A549 (cell line): ENCODE measurements around the gene RAB18. TPM values are rescaled to one million over a fixed set of nuclear protein-coding genes. Genes with fewer than 3 reads are reported as not detected.

ENCODE experiments used
- ATAC-seq, 2 experiments: fragments of 200-7000 bp in 1 of 2; fragments of >200 bp in 1 of 2; cut with Nextera tagmentation in 1 of 2; cut with Tn5 transposase in 1 of 2; 3 replicates each; pipeline versions ENCODE4 v1.8.0 to v1.9.1; 2018 to 2020; ENCODE audit warnings: mild to moderate bottlenecking in 1 of 2, moderate library complexity in 1 of 2
- CTCF ChIA-PET: fragments of 300-600 bp; sonication (Branson Sonifier 250); formaldehyde crosslinking; extraction: SDS; loops from one replicate; lab custom pipeline; 2021; ENCODE audit warnings: antibody characterized with exemption, inconsistent platforms; lab: Yijun Ruan, JAX
- POLR2A ChIA-PET: fragments of 350-600 bp; formaldehyde crosslinking; extraction: SDS; loops from one replicate; lab custom pipeline; 2021; ENCODE audit warnings: antibody characterized with exemption, inconsistent platforms; lab: Yijun Ruan, JAX
- DNase-seq, 2 experiments: peaks; one replicate each; pipeline versions ENCODE4 v3.0.0 to v3.0.0-alpha.2; 2011 to 2016; ENCODE audit warnings: low read depth in 1 of 2, low spot score in 1 of 2
- FAIRE-seq: peaks from 2 replicates; lab custom pipeline; 2011; peaks lifted over from hg19 to GRCh38; lab: Jason Lieb, UNC
- H3K27ac ChIP-seq, 2 experiments: fragments of >200 bp; sonication (Bioruptor Twin); formaldehyde crosslinking; 3 replicates each; pipeline ENCODE4 v1.5.1; 2016 to 2017
- H3K4me1 ChIP-seq: fragments of >200 bp; sonication (Bioruptor Twin); formaldehyde crosslinking; 3 replicates; pipeline ENCODE4 v1.6.1; 2016
- H3K4me2 ChIP-seq: fragments of >200 bp; sonication (Bioruptor Twin); formaldehyde crosslinking; 3 replicates; pipeline ENCODE4 v1.6.1; 2016
- H3K4me3 ChIP-seq: fragments of >200 bp; sonication (Bioruptor Twin); formaldehyde crosslinking; 3 replicates; pipeline ENCODE4 v1.5.1; 2016
- H3K9me3 ChIP-seq: fragments of >200 bp; sonication (Bioruptor Twin); formaldehyde crosslinking; 3 replicates; pipeline ENCODE4 v1.6.1; 2016
- CHD2 ChIP-seq: fragments of 150-350 bp; IDR thresholded peaks from 2 replicates; pipeline ENCODE4 v1.6.1; 2014; ENCODE audit warnings: low read length; ENCODE audit not compliant: partially characterized antibody
- CHD4 ChIP-seq: fragments of 200-600 bp; sonication (generic); IDR thresholded peaks from 2 replicates; pipeline ENCODE4 v1.6.1; 2016; ENCODE audit warnings: antibody characterized with exemption, mild to moderate bottlenecking, borderline replicate concordance
- FOSB ChIP-seq: fragments of 250-450 bp; sonication (Bioruptor Pico); IDR thresholded peaks from 2 replicates; pipeline ENCODE4 v1.5.0; 2020; ENCODE audit warnings: mild to moderate bottlenecking, moderate library complexity
- FOSL2 ChIP-seq, 2 experiments: fragments of 450-650 bp in 1 of 2; fragments of >200 bp in 1 of 2; sonication (Bioruptor Twin) in 1 of 2; formaldehyde crosslinking; IDR thresholded peaks; 2 replicates each; pipeline versions ENCODE4 v1.5.0 to v1.6.1; 2016 to 2020; ENCODE audit warnings: mild to moderate bottlenecking in 1 of 2, moderate library complexity in 1 of 2
- HDAC2 ChIP-seq: fragments of 200-600 bp; sonication (generic); IDR thresholded peaks from 2 replicates; pipeline ENCODE4 v1.6.1; 2016
- HEYL ChIP-seq: fragments of 250-450 bp; sonication (Bioruptor Pico); IDR thresholded peaks from 2 replicates; pipeline ENCODE4 v1.8.0; 2021; ENCODE audit warnings: mild to moderate bottlenecking, moderate library complexity
- HOXB13 ChIP-seq: fragments of 250-450 bp; sonication (Bioruptor Pico); IDR thresholded peaks from 2 replicates; pipeline ENCODE4 v1.5.0; 2020; ENCODE audit warnings: low read depth, mild to moderate bottlenecking, moderate library complexity
- HOXB5 ChIP-seq: fragments of 250-450 bp; sonication (Bioruptor Pico); IDR thresholded peaks from 2 replicates; pipeline ENCODE4 v1.5.0; 2020; ENCODE audit warnings: mild to moderate bottlenecking, moderate library complexity
- JUN ChIP-seq, 2 experiments: fragments of >200 bp; sonication (Bioruptor Twin); formaldehyde crosslinking; IDR thresholded peaks; 2 replicates in 1 of 2; 3 replicates in 1 of 2; pipeline ENCODE4 v1.6.1; 2016 to 2017
- MAFK ChIP-seq: fragments of 450-650 bp; IDR thresholded peaks from 2 replicates; pipeline ENCODE4 v1.6.1; 2014; ENCODE audit not compliant: partially characterized antibody
- MYC ChIP-seq: IDR thresholded peaks from 2 replicates; pipeline ENCODE4 v1.6.1; 2012; ENCODE audit warnings: mild to moderate bottlenecking, inconsistent platforms, low read length, improper control_type of control experiment, borderline replicate concordance
- NFE2L2 ChIP-seq: fragments of 150-350 bp; conservative IDR thresholded peaks from 2 replicates; pipeline ENCODE4 v1.6.1; 2014; ENCODE audit warnings: low read length
- NR3C1 ChIP-seq: fragments of >200 bp; sonication (Bioruptor Twin); formaldehyde crosslinking; IDR thresholded peaks from 3 replicates; pipeline ENCODE4 v1.6.1; 2017
- PHF8 ChIP-seq: fragments of 200-600 bp; sonication (generic); IDR thresholded peaks from 2 replicates; pipeline ENCODE4 v1.6.1; 2016; ENCODE audit warnings: low read depth, mild to moderate bottlenecking, antibody characterized with exemption, moderate library complexity, borderline replicate concordance
- POLR2A ChIP-seq: IDR thresholded peaks from 2 replicates; pipeline ENCODE4 v1.6.1; 2012; ENCODE audit warnings: mild to moderate bottlenecking, low read length
- POLR2AphosphoS2 ChIP-seq: conservative IDR thresholded peaks from 2 replicates; pipeline ENCODE4 v1.6.1; 2012; ENCODE audit warnings: low read length, improper control_type of control experiment, inconsistent platforms
- RCOR1 ChIP-seq: fragments of 150-350 bp; IDR thresholded peaks from 2 replicates; pipeline ENCODE4 v1.6.1; 2014; ENCODE audit warnings: antibody characterized with exemption, low read length, low read depth
- RFX5 ChIP-seq: fragments of 450-650 bp; IDR thresholded peaks from 2 replicates; pipeline ENCODE4 v1.7.1; 2014; ENCODE audit warnings: antibody characterized with exemption, mild to moderate bottlenecking, moderate library complexity
- RNF2 ChIP-seq: fragments of 200-600 bp; sonication (generic); IDR thresholded peaks from 2 replicates; pipeline ENCODE4 v1.6.1; 2016; ENCODE audit warnings: low read depth, mild to moderate bottlenecking, antibody characterized with exemption, moderate library complexity, borderline replicate concordance
- SMC3 ChIP-seq: fragments of >200 bp; sonication (Bioruptor Twin); formaldehyde crosslinking; IDR thresholded peaks from 3 replicates; pipeline ENCODE4 v1.6.1; 2018; ENCODE audit warnings: inconsistent platforms
- SREBF2 ChIP-seq: fragments of 450-650 bp; IDR thresholded peaks from 2 replicates; pipeline ENCODE4 v1.6.1; 2014; ENCODE audit warnings: mild to moderate bottlenecking, moderate library complexity
- ZFP36 ChIP-seq: fragments of 450-650 bp; IDR thresholded peaks from 2 replicates; pipeline ENCODE4 v1.6.1; 2014; ENCODE audit warnings: borderline replicate concordance; ENCODE audit not compliant: partially characterized antibody
- WGBS: methylation state at CpG from one replicate; pipeline ENCODE4 v1.1.6; 2017; ENCODE audit errors: missing lambda C conversion rate; 5-methylcytosine and 5-hydroxymethylcytosine counted together
- polyA minus RNA-seq: library from RNA; depleted of rRNA, polyadenylated mRNA; stranded (reverse); fragments of >200 nt; gene quantifications from 2 replicates; pipeline ENCODE4 v1.2.3, GENCODE V29; 2011; rRNA and poly(A)+ RNA removed
- polyA plus RNA-seq, 4 experiments: library from polyadenylated mRNA; depleted of rRNA in 3 of 4; stranded (reverse); fragments of >200 nt; fragmentation: RNase III in 1 of 4; extraction: RNeasy Plus Mini Kit Qiagen cat#74134 plus additional on column Dnase treatment in 1 of 4; gene quantifications; 2 replicates in 3 of 4; 3 replicates in 1 of 4; pipeline ENCODE4 v1.2.3, GENCODE V29; 2011 to 2017
- TF ChIP-seq, protein P1 (sequence below): IDR thresholded peaks from 2 replicates; pipeline ENCODE4 v1.6.1; 2012
- TF ChIP-seq, protein P2 (sequence below): fragments of 200-600 bp; sonication (generic); IDR thresholded peaks from 2 replicates; pipeline ENCODE4 v1.6.1; 2016; ENCODE audit warnings: antibody characterized with exemption, mild to moderate bottlenecking, moderate library complexity
- TF ChIP-seq, protein P3 (sequence below): fragments of >200 bp; sonication (Bioruptor Twin); formaldehyde crosslinking; IDR thresholded peaks from 3 replicates; pipeline ENCODE4 v1.5.1; 2016
- TF ChIP-seq, protein P4 (sequence below): fragments of 450-650 bp; IDR thresholded peaks from 2 replicates; pipeline ENCODE4 v1.6.1; 2014; ENCODE audit warnings: antibody characterized with exemption
- TF ChIP-seq, protein P5 (sequence below): IDR thresholded peaks from 2 replicates; pipeline ENCODE4 v1.6.1; 2012; ENCODE audit warnings: low read depth, borderline replicate concordance
- TF ChIP-seq, protein P6 (sequence below): fragments of >200 bp; sonication (Bioruptor Twin); formaldehyde crosslinking; IDR thresholded peaks from 2 replicates; pipeline ENCODE4 v1.6.1; 2016
- TF ChIP-seq, protein P7 (sequence below): fragments of >200 bp; sonication (Bioruptor Twin); formaldehyde crosslinking; IDR thresholded peaks from 3 replicates; pipeline ENCODE4 v1.6.1; 2016

RAB18 gene
- polyA plus RNA-seq (2011; rRNA removed) = 71.1 and 131 TPM in 2 replicates
- polyA plus RNA-seq (2012; cell fraction: cytosol; rRNA removed) = 13.3 and 14.7 TPM in 2 replicates
- 3.4 and 5.7 TPM in 2 replicates for polyA plus RNA-seq (2012; cell fraction: nucleus; rRNA removed)
- polyA plus RNA-seq (2017; fragmentation: RNase III; extraction: RNeasy Plus Mini Kit Qiagen cat#74134 plus additional on column Dnase treatment) = 81.4 to 86.3 TPM (median 85.1 TPM) in 3 replicates
- polyA minus RNA-seq = 14.1 and 15.1 TPM in 2 replicates

DNA sequence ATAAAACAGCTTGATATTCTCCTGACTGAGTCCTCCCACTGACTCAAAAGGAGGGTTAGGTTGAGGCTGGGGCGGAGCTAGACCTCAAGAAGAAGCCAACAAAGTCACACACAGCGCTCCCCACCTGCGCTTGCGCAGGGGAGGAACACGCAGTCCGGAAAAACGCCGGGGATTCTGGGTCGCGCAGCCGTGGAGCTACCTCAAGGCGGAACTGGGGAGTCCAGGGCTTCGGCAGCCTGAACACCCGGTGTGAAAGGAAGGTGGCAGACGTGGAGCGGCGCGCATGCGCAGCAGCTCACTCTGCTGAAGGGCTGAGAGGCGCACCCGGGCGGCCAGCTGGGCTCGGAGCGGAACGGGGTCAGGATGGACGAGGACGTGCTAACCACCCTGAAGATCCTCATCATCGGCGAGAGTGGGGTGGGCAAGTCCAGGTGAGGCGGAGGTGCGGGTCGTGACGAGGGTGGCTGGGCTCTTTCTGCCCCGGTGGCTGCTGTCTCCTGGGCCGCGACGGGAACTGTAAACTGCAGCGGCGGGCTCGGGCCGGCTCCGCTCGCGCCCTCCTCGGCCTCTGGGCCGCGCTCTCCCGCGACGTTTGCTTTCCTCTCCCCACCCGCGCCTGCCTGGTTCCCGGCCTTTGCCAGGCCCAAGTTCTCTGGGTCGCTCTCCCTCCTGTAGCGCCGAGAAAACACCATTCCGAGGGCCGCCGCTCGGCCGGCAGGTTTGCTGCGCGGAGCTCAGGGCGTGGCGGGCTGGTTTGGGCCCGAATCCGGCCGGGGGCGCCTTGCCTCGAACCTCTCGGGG lies at the start of gene RAB18:
RAB18 (plus strand) TSS at position 298 of the 801 bp plus-strand sequence; CDS start at position 364, 66 bp downstream.
- no peak for FAIRE-seq
- CTCF ChIA-PET = interaction anchor here (0.7 to 1.8 kb wide), 7 partner anchors 10 to 139 kb away, joined by 3 to 6 read pairs (median 4); no protein-coding TSS in a partner anchor

More for the DNA sequence above, at the start of gene RAB18:
- peak within 1 kb of the TSS; percentile 73 for H3K4me3 ChIP-seq
- 0% methylated on average over 42 of the region's 71 CpGs for WGBS
- POLR2A ChIA-PET = interaction anchor here (0.7 to 2.0 kb wide), 9 partner anchors 10 to 262 kb away, joined by 3 to 11 read pairs (median 4); no protein-coding TSS in a partner anchor
- TF ChIP-seq MAFK (no peak), ZFP36 (no peak), HOXB13 (CRISPR knock-in tag) (no peak), CHD4 (no peak), POLR2AphosphoS2 (no peak), RFX5 (no peak), FOSB (CRISPR knock-in tag) (no peak), RNF2 (no peak), MYC (0 out of 2 replicates have a peak, but pooled peaks have one; percentile 31), HOXB5 (no peak), SREBF2 (no peak), RCOR1 (no peak), POLR2A (peak; percentile 96), FOSL2 (IDR thresholded peaks at IDR 0.05) (no peak), FOSL2 (CRISPR knock-in tag; IDR thresholded peaks at IDR 0.05) (peak; percentile 30; the same call in 1 of the 2 replicates), SMC3 (no peak), JUN (IDR thresholded peaks at IDR 0.05) (peak in 1 of 2 experiments; percentile 87; a peak in 3 of 5 replicates), HDAC2 (no peak), NFE2L2 (no peak), NR3C1 (no peak), HEYL (CRISPR knock-in tag) (no peak), CHD2 (no peak), PHF8 (peak; percentile 79)
- TF ChIP-seq, protein P1, sequence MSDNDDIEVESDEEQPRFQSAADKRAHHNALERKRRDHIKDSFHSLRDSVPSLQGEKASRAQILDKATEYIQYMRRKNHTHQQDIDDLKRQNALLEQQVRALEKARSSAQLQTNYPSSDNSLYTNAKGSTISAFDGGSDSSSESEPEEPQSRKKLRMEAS = peak; percentile 85
- TF ChIP-seq, protein P2, sequence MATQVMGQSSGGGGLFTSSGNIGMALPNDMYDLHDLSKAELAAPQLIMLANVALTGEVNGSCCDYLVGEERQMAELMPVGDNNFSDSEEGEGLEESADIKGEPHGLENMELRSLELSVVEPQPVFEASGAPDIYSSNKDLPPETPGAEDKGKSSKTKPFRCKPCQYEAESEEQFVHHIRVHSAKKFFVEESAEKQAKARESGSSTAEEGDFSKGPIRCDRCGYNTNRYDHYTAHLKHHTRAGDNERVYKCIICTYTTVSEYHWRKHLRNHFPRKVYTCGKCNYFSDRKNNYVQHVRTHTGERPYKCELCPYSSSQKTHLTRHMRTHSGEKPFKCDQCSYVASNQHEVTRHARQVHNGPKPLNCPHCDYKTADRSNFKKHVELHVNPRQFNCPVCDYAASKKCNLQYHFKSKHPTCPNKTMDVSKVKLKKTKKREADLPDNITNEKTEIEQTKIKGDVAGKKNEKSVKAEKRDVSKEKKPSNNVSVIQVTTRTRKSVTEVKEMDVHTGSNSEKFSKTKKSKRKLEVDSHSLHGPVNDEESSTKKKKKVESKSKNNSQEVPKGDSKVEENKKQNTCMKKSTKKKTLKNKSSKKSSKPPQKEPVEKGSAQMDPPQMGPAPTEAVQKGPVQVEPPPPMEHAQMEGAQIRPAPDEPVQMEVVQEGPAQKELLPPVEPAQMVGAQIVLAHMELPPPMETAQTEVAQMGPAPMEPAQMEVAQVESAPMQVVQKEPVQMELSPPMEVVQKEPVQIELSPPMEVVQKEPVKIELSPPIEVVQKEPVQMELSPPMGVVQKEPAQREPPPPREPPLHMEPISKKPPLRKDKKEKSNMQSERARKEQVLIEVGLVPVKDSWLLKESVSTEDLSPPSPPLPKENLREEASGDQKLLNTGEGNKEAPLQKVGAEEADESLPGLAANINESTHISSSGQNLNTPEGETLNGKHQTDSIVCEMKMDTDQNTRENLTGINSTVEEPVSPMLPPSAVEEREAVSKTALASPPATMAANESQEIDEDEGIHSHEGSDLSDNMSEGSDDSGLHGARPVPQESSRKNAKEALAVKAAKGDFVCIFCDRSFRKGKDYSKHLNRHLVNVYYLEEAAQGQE = no peak
- TF ChIP-seq, protein P3, sequence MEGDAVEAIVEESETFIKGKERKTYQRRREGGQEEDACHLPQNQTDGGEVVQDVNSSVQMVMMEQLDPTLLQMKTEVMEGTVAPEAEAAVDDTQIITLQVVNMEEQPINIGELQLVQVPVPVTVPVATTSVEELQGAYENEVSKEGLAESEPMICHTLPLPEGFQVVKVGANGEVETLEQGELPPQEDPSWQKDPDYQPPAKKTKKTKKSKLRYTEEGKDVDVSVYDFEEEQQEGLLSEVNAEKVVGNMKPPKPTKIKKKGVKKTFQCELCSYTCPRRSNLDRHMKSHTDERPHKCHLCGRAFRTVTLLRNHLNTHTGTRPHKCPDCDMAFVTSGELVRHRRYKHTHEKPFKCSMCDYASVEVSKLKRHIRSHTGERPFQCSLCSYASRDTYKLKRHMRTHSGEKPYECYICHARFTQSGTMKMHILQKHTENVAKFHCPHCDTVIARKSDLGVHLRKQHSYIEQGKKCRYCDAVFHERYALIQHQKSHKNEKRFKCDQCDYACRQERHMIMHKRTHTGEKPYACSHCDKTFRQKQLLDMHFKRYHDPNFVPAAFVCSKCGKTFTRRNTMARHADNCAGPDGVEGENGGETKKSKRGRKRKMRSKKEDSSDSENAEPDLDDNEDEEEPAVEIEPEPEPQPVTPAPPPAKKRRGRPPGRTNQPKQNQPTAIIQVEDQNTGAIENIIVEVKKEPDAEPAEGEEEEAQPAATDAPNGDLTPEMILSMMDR = no peak
- TF ChIP-seq, protein P4, sequence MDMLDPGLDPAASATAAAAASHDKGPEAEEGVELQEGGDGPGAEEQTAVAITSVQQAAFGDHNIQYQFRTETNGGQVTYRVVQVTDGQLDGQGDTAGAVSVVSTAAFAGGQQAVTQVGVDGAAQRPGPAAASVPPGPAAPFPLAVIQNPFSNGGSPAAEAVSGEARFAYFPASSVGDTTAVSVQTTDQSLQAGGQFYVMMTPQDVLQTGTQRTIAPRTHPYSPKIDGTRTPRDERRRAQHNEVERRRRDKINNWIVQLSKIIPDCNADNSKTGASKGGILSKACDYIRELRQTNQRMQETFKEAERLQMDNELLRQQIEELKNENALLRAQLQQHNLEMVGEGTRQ = no peak
- TF ChIP-seq, protein P5, sequence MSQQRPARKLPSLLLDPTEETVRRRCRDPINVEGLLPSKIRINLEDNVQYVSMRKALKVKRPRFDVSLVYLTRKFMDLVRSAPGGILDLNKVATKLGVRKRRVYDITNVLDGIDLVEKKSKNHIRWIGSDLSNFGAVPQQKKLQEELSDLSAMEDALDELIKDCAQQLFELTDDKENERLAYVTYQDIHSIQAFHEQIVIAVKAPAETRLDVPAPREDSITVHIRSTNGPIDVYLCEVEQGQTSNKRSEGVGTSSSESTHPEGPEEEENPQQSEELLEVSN = peak; percentile 81
- TF ChIP-seq, protein P6, sequence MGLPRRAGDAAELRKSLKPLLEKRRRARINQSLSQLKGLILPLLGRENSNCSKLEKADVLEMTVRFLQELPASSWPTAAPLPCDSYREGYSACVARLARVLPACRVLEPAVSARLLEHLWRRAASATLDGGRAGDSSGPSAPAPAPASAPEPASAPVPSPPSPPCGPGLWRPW = no peak
- TF ChIP-seq, protein P7, sequence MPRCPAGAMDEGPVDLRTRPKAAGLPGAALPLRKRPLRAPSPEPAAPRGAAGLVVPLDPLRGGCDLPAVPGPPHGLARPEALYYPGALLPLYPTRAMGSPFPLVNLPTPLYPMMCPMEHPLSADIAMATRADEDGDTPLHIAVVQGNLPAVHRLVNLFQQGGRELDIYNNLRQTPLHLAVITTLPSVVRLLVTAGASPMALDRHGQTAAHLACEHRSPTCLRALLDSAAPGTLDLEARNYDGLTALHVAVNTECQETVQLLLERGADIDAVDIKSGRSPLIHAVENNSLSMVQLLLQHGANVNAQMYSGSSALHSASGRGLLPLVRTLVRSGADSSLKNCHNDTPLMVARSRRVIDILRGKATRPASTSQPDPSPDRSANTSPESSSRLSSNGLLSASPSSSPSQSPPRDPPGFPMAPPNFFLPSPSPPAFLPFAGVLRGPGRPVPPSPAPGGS = no peak
- no peaks in the 10 kb centered on the region for H3K9me3 ChIP-seq
- peaks cover 14% of the 10 kb centered on the region for H3K4me1 ChIP-seq
- peak; percentile 90 to 97 for DNase-seq
- H3K4me2 ChIP-seq = peak within 1 kb of the TSS; percentile 95
- peak; percentile 97 to 99 for ATAC-seq
- H3K27ac ChIP-seq = peak within 1 kb of the TSS; percentile 81 to 91
